Measurements from ENCODE around the gene ATP6V0A1. TPM values are rescaled to one million over a fixed set of nuclear protein-coding genes. Genes with fewer than 3 reads are reported as not detected.

ATP6V0A1 gene
- total and polyA plus RNA-seq, 2 of the 4 experiments (the other 2 are of a cell fraction) = 18.8 to 34.0 TPM

DNA sequence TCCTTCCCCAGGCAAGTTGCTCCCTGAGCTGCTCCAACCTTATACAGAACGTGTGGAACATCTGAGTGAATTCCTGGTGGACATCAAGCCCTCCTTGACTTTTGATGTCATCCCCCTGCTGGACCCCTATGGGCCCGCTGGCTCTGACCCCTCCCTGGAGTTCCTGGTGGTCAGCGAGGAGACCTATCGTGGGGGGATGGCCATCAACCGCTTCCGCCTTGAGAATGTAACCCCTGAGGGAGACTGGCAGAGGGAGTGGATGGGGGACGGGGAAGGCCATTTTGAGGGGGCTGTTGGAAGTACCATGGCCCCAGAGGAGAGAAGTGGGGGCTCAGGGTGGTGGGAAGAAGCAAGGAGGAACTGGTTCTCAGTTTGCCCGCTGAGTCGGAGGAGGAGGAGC lies 105.3 kb downstream of the ATP6V0A1 start:
- H3K27me3 ChIP-seq (ENCODE audit: control insufficient read depth, insufficient read depth, low read length) = no peaks in the 10 kb centered on the region
- POLR2A ChIA-PET (ENCODE audit: unreplicated experiment) = no interaction called here
- ATAC-seq (ENCODE audit: low read depth) = no peak

More for the DNA sequence above, 105.3 kb downstream of the ATP6V0A1 start:
- dilution Hi-C loops (cut with HindIII; ENCODE audit: low sequenced_read_pairs, unreplicated experiment) (no loop called here), intact Hi-C loops (cut with micrococcal nuclease) (no loop called here), in situ Hi-C loops (cut with MboI; ENCODE audit: low sequenced_read_pairs) (no loop called here)
- Histone ChIP-seq H4K91ac (ENCODE audit: insufficient read depth, low read depth, low read length) (no peak overlapping the region), H3K23ac (ENCODE audit: low read depth, low read length) (no peak overlapping the region), H4K8ac (ENCODE audit: low read depth in 2 of 2, low read length in 2 of 2) (no peak overlapping the region), H3K4ac (ENCODE audit: low read depth, low read length) (no peak overlapping the region), H3K27ac (ENCODE audit: insufficient read depth, low read length) (no peak overlapping the region), H3K36me3 (ENCODE audit: control insufficient read depth, insufficient read depth, low read length) (peaks cover 34% of the 10 kb centered on the region), H3K9ac (ENCODE audit: low read depth, low read length) (no peak overlapping the region), H2AK9ac (replicated peaks; ENCODE audit: low read depth, low read length, poor library complexity) (peak overlapping the region; percentile 6), H3K79me1 (ENCODE audit: low read depth in 1 of 2, low read length in 2 of 2) (peaks cover 34 to 71% of the 10 kb centered on the region in 2 experiments), H3K18ac (ENCODE audit: low read depth, low read length) (no peak overlapping the region), H2BK5ac (ENCODE audit: low read depth, low read length, poor library complexity, severe bottlenecking) (no peak overlapping the region), H4K20me1 (ENCODE audit: insufficient read depth, low read length) (peaks cover 4% of the 10 kb centered on the region; the same call in 1 of the 2 replicates), H3K9me1 (ENCODE audit: insufficient read depth, low read length) (peaks cover 21% of the 10 kb centered on the region), H3K4me1 (ENCODE audit: control insufficient read depth, insufficient read depth, low read length) (peaks cover 19% of the 10 kb centered on the region), H3K56ac (ENCODE audit: extremely low read depth, insufficient read depth, low read length) (no peak overlapping the region), H3K4me2 (ENCODE audit: low read depth, low read length) (no peak overlapping the region), H2AFZ (replicated peaks; ENCODE audit: low read length, poor library complexity) (no peak overlapping the region), H3K14ac (replicated peaks; ENCODE audit: low read depth, low read length) (no peak overlapping the region), H2AK5ac (ENCODE audit: low read depth, low read length) (no peak overlapping the region), H4K5ac (ENCODE audit: low read depth, low read length) (no peak overlapping the region), H2BK20ac (ENCODE audit: low read depth, low read length) (no peak overlapping the region), H2BK120ac (ENCODE audit: low read depth, low read length) (no peak overlapping the region), H3K9me3 (ENCODE audit: control insufficient read depth, insufficient read depth, low read length) (no peaks in the 10 kb centered on the region), H3K4me3 (ENCODE audit: insufficient read depth, low read depth, low read length) (no peak overlapping the region), H2BK15ac (ENCODE audit: low read depth, low read length) (no peak overlapping the region)
- BruUV-seq (replicated peaks) = no TSS peak
- CTCF ChIA-PET = no interaction called here
- WGBS, 2 experiments (ENCODE audit: extremely low coverage in 2 of 2, insufficient read length in 1 of 2) = 40% methylated on average over 1 of the region's 9 CpGs; no CpG with 5 or more reads in 1 of the 2 experiments
- DNase-seq = no peak
- TF ChIP-seq SMC3 (IDR thresholded peaks at IDR 0.05; ENCODE audit: low read depth, low read length) = no peak
- TF ChIP-seq, protein P1, sequence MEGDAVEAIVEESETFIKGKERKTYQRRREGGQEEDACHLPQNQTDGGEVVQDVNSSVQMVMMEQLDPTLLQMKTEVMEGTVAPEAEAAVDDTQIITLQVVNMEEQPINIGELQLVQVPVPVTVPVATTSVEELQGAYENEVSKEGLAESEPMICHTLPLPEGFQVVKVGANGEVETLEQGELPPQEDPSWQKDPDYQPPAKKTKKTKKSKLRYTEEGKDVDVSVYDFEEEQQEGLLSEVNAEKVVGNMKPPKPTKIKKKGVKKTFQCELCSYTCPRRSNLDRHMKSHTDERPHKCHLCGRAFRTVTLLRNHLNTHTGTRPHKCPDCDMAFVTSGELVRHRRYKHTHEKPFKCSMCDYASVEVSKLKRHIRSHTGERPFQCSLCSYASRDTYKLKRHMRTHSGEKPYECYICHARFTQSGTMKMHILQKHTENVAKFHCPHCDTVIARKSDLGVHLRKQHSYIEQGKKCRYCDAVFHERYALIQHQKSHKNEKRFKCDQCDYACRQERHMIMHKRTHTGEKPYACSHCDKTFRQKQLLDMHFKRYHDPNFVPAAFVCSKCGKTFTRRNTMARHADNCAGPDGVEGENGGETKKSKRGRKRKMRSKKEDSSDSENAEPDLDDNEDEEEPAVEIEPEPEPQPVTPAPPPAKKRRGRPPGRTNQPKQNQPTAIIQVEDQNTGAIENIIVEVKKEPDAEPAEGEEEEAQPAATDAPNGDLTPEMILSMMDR (conservative IDR thresholded peaks at IDR 0.05; ENCODE audit: low read depth, low read length) = no peak
- TF ChIP-seq, protein P2, sequence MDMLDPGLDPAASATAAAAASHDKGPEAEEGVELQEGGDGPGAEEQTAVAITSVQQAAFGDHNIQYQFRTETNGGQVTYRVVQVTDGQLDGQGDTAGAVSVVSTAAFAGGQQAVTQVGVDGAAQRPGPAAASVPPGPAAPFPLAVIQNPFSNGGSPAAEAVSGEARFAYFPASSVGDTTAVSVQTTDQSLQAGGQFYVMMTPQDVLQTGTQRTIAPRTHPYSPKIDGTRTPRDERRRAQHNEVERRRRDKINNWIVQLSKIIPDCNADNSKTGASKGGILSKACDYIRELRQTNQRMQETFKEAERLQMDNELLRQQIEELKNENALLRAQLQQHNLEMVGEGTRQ (IDR thresholded peaks at IDR 0.05; ENCODE audit: low read depth, low read length) = no peak
- no peak for TF ChIP-seq RCOR1 (IDR thresholded peaks at IDR 0.05; ENCODE audit: insufficient replicate concordance, low read length)
- no peak for TF ChIP-seq MAFK (IDR thresholded peaks at IDR 0.05; ENCODE audit: low read depth, low read length)
- no peak for TF ChIP-seq NFE2L2 (IDR thresholded peaks at IDR 0.05; ENCODE audit: low read depth, low read length)
- no peak for TF ChIP-seq RFX5 (IDR thresholded peaks at IDR 0.05; ENCODE audit: low read depth, low read length)
- TF ChIP-seq BHLHE40 (IDR thresholded peaks at IDR 0.05; ENCODE audit: low read depth, low read length) = no peak
- TF ChIP-seq MXI1 (IDR thresholded peaks at IDR 0.05; ENCODE audit: borderline replicate concordance, low read depth, low read length) = no peak
- no peak for TF ChIP-seq CEBPB (IDR thresholded peaks at IDR 0.05; ENCODE audit: low read depth, low read length)
- TF ChIP-seq POLR2A (IDR thresholded peaks at IDR 0.05; ENCODE audit: low read depth, low read length) = no peak
- TF ChIP-seq RAD21 (IDR thresholded peaks at IDR 0.05; ENCODE audit: low read length) = no peak
- TF ChIP-seq CHD1 (IDR thresholded peaks at IDR 0.05; ENCODE audit: low read depth, low read length) = no peak
- TF ChIP-seq FOS (IDR thresholded peaks at IDR 0.05; ENCODE audit: low read depth, low read length) = no peak
- TF ChIP-seq, protein P3, sequence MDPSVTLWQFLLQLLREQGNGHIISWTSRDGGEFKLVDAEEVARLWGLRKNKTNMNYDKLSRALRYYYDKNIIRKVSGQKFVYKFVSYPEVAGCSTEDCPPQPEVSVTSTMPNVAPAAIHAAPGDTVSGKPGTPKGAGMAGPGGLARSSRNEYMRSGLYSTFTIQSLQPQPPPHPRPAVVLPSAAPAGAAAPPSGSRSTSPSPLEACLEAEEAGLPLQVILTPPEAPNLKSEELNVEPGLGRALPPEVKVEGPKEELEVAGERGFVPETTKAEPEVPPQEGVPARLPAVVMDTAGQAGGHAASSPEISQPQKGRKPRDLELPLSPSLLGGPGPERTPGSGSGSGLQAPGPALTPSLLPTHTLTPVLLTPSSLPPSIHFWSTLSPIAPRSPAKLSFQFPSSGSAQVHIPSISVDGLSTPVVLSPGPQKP (IDR thresholded peaks at IDR 0.05; ENCODE audit: borderline replicate concordance, low read depth, low read length) = no peak
- no peak for TF ChIP-seq MAZ (IDR thresholded peaks at IDR 0.05; ENCODE audit: borderline replicate concordance, low read depth, low read length)

Data from IMR-90 (cell line).